Hepatocyte (in vitro differentiated cells): ENCODE measurements around the gene GPR161. TPM values are rescaled to one million over a fixed set of nuclear protein-coding genes. Genes with fewer than 3 reads are reported as not detected.

ENCODE experiments used
- DNase-seq: peaks from one replicate; pipeline ENCODE4 v3.0.0-alpha.2; 2016; ENCODE audit warnings: low spot score
- H2AFZ ChIP-seq: fragments of 200-600 bp; sonication (generic); 2 replicates; pipeline ENCODE4 v1.6.0; 2016; ENCODE audit warnings: antibody characterized with exemption, mild to moderate bottlenecking
- H3K27ac ChIP-seq: fragments of 200-600 bp; sonication (generic); 2 replicates; pipeline ENCODE4 v1.5.1; 2016; ENCODE audit warnings: mild to moderate bottlenecking
- H3K27me3 ChIP-seq: fragments of 200-600 bp; sonication (generic); 2 replicates; pipeline ENCODE4 v1.6.1; 2016
- H3K36me3 ChIP-seq: fragments of 200-600 bp; sonication (generic); replicated peaks from 2 replicates; pipeline ENCODE4 v1.5.1; 2016; ENCODE audit warnings: low read depth; ENCODE audit not compliant: insufficient read depth
- H3K4me1 ChIP-seq: fragments of 200-600 bp; sonication (generic); 2 replicates; pipeline ENCODE4 v1.5.1; 2016; ENCODE audit warnings: mild to moderate bottlenecking, moderate library complexity; ENCODE audit not compliant: insufficient read depth
- H3K4me2 ChIP-seq: fragments of 200-600 bp; sonication (generic); 2 replicates; pipeline ENCODE4 v1.6.0; 2016
- H3K4me3 ChIP-seq: fragments of 200-600 bp; sonication (generic); 2 replicates; pipeline ENCODE4 v1.5.1; 2016; ENCODE audit warnings: mild to moderate bottlenecking
- H3K79me2 ChIP-seq: fragments of 200-600 bp; sonication (generic); 2 replicates; pipeline ENCODE4 v1.6.0; 2017; ENCODE audit warnings: mild to moderate bottlenecking
- H3K9me2 ChIP-seq: fragments of 200-600 bp; sonication (generic); replicated peaks from 2 replicates; pipeline ENCODE4 v1.6.0; 2017; ENCODE audit warnings: mild to moderate bottlenecking; ENCODE audit not compliant: insufficient read depth
- H3K9me3 ChIP-seq: fragments of 200-600 bp; sonication (generic); 2 replicates; pipeline ENCODE4 v1.5.1; 2016; ENCODE audit warnings: low read depth, mild to moderate bottlenecking
- H4K20me1 ChIP-seq: fragments of 200-600 bp; sonication (generic); 2 replicates; pipeline ENCODE4 v1.6.0; 2016; ENCODE audit warnings: mild to moderate bottlenecking; ENCODE audit not compliant: insufficient read depth, poor library complexity, severe bottlenecking
- CTCF ChIP-seq: fragments of 200-600 bp; sonication (generic); IDR thresholded peaks from 2 replicates; pipeline ENCODE4 v1.5.1; 2016; ENCODE audit warnings: antibody characterized with exemption, mild to moderate bottlenecking; ENCODE audit not compliant: poor library complexity
- EZH2 ChIP-seq: fragments of 200-600 bp; sonication (generic); IDR thresholded peaks from 2 replicates; pipeline ENCODE4 v1.6.1; 2016; ENCODE audit warnings: antibody characterized with exemption, mild to moderate bottlenecking, borderline replicate concordance
- EZH2phosphoT487 ChIP-seq: fragments of 200-600 bp; sonication (generic); IDR thresholded peaks from one replicate; pipeline ENCODE4 v1.6.1; 2018; ENCODE audit warnings: antibody characterized with exemption, mild to moderate bottlenecking, low read depth, moderate library complexity; ENCODE audit not compliant: unreplicated experiment, severe bottlenecking
- WGBS: methylation state at CpG from one replicate; pipeline ENCODE4 v1.1.6; 2016; ENCODE audit warnings: low lambda C conversion rate; ENCODE audit errors: missing lambda C conversion rate; 5-methylcytosine and 5-hydroxymethylcytosine counted together
- polyA plus RNA-seq: library from polyadenylated mRNA; unstranded; fragments of >200 nt; fragmentation: Nextera tagmentation; extraction: Ambion mirVana; gene quantifications from 2 replicates; pipeline ENCODE4 v1.2.1, GENCODE V29; 2016
- total RNA-seq: library from RNA; depleted of rRNA; stranded (reverse); fragments of >200 nt; gene quantifications from 2 replicates; pipeline ENCODE4 v1.2.3, GENCODE V29; 2014

The GPR161 gene
- total and polyA plus RNA-seq, 2 experiments from 2014 or later = 15.9 to 19.3 TPM

- DNase-seq = no peak
- Histone ChIP-seq H2AFZ (no peak overlapping the region), H4K20me1 (no peaks in the 10 kb centered on the region), H3K4me1 (no peaks in the 10 kb centered on the region), H3K9me2 (no peaks in the 10 kb centered on the region), H3K36me3 (no peaks in the 10 kb centered on the region), H3K27me3 (no peaks in the 10 kb centered on the region), H3K9me3 (no peaks in the 10 kb centered on the region), H3K27ac (no peak overlapping the region), H3K79me2 (no peaks in the 10 kb centered on the region), H3K4me2 (no peak overlapping the region), H3K4me3 (no peak overlapping the region)
- WGBS = 89% methylated on average over 4 of the region's 4 CpGs
- no peak for TF ChIP-seq CTCF
- no peak for TF ChIP-seq EZH2
- no peak for TF ChIP-seq EZH2phosphoT487
These were observed 105.1 kb downstream of the GPR161 start for GRCh38 chr1:168031627-168032026.

- Histone ChIP-seq H3K4me1 (no peaks in the 10 kb centered on the region), H3K27me3 (no peaks in the 10 kb centered on the region), H2AFZ (no peak overlapping the region), H3K27ac (no peak overlapping the region), H3K9me2 (no peaks in the 10 kb centered on the region), H4K20me1 (no peaks in the 10 kb centered on the region), H3K4me3 (no peak overlapping the region), H3K79me2 (no peaks in the 10 kb centered on the region), H3K9me3 (no peaks in the 10 kb centered on the region), H3K36me3 (no peaks in the 10 kb centered on the region), H3K4me2 (no peak overlapping the region)
- TF ChIP-seq EZH2 (no peak), EZH2phosphoT487 (no peak)
- 92% methylated on average over 5 of the region's 5 CpGs for WGBS
- DNase-seq = no peak
These were observed 105.5 kb downstream of the GPR161 start for GRCh38 chr1:168031198-168031597.

Other genes starting within 250 kb of the GPR161 start
- 0.93 and 1.4 TPM in 2 replicates for gene ADCY10, start 222.8 kb downstream of the GPR161 start, total RNA-seq
- gene ADCY10, start 222.8 kb downstream of the GPR161 start, polyA plus RNA-seq = 1.0 and 1.5 TPM in 2 replicates
- gene DCAF6, start 200.2 kb downstream of the GPR161 start, total RNA-seq = 69.4 and 72.8 TPM in 2 replicates
- gene DCAF6, start 200.2 kb downstream of the GPR161 start, polyA plus RNA-seq = 50.3 and 62.7 TPM in 2 replicates
- gene MPC2, start 199.9 kb downstream of the GPR161 start, total RNA-seq = 137 and 170 TPM in 2 replicates
- gene MPC2, start 199.9 kb downstream of the GPR161 start, polyA plus RNA-seq = 188 and 215 TPM in 2 replicates
- gene TIPRL, start 42.0 kb upstream of the GPR161 start, total RNA-seq = 42.6 and 47.6 TPM in 2 replicates
- 38.1 and 44.2 TPM in 2 replicates for gene TIPRL, start 42.0 kb upstream of the GPR161 start, polyA plus RNA-seq
- gene SFT2D2, start 89.1 kb upstream of the GPR161 start, total RNA-seq = 36.9 and 43.1 TPM in 2 replicates
- gene SFT2D2, start 89.1 kb upstream of the GPR161 start, polyA plus RNA-seq = 31.2 and 31.5 TPM in 2 replicates
- 0.57 and 1.2 TPM in 2 replicates for gene TBX19, start 143.9 kb upstream of the GPR161 start, total RNA-seq
- gene TBX19, start 143.9 kb upstream of the GPR161 start, polyA plus RNA-seq = 1.1 and 1.9 TPM in 2 replicates